Fibroblast of the aortic adventitia (primary cell): ENCODE data around the gene AIG1. TPM values are rescaled to one million over a fixed set of nuclear protein-coding genes. Genes with fewer than 3 reads are reported as not detected.

Experiments used
- DNase-seq: peaks from one replicate; pipeline ENCODE4 v3.0.0-alpha.2; 2010; ENCODE audit warnings: low read depth
- H3K4me3 ChIP-seq: 2 replicates; pipeline ENCODE4 v1.5.1; 2011; ENCODE audit warnings: low read depth, mild to moderate bottlenecking, control low read depth, low read length, moderate library complexity
- CTCF ChIP-seq: IDR thresholded peaks from 2 replicates; pipeline ENCODE4 v1.5.1; 2011; ENCODE audit warnings: mild to moderate bottlenecking, low read length, control low read depth, inconsistent platforms; ENCODE audit not compliant: insufficient read depth
- total RNA-seq: library from RNA; depleted of rRNA; stranded (reverse); fragments of >200 nt; gene quantifications from 2 replicates; pipeline ENCODE4 v1.2.3, GENCODE V29; 2012; ENCODE audit warnings: low replicate concordance

The AIG1 gene
- total RNA-seq, 1 donor = 28.0 TPM

- no peak for DNase-seq
- H3K4me3 ChIP-seq = no peak overlapping the region
- TF ChIP-seq CTCF = no peak
Observed at GRCh38 chr6:143204045-143204444, 143.4 kb downstream of the AIG1 start.

GRCh38 chr6:143205131-143205535 lies 144.4 kb downstream of the AIG1 start:
- no peak for TF ChIP-seq CTCF
- no peak for DNase-seq

GRCh38 chr6:143205585-143205984 lies 144.9 kb downstream of the AIG1 start:
- H3K4me3 ChIP-seq = no peak overlapping the region
- TF ChIP-seq CTCF = no peak
- DNase-seq = peak; percentile 27

More at GRCh38 chr6:143205131-143205535, 144.4 kb downstream of the AIG1 start:
- no peak overlapping the region for H3K4me3 ChIP-seq

GRCh38 chr6:143205991-143206390 lies 145.3 kb downstream of the AIG1 start:
- no peak overlapping the region for H3K4me3 ChIP-seq
- no peak for TF ChIP-seq CTCF
- DNase-seq = peak; percentile 60

GRCh38 chr6:143206550-143206949 lies 145.9 kb downstream of the AIG1 start:
- H3K4me3 ChIP-seq = no peak overlapping the region
- TF ChIP-seq CTCF = no peak
- DNase-seq = no peak

GRCh38 chr6:143210420-143210819 lies 149.7 kb downstream of the AIG1 start:
- no peak overlapping the region for H3K4me3 ChIP-seq
- TF ChIP-seq CTCF = no peak
- no peak for DNase-seq

- peak; percentile 74 for DNase-seq
- no peak overlapping the region for H3K4me3 ChIP-seq
- no peak for TF ChIP-seq CTCF
Observed at GRCh38 chr6:143213859-143214376, 153.2 kb downstream of the AIG1 start.
